GM18520 (cell line): ENCODE data around the gene PPP6R3.

ENCODE experiments used
- ATAC-seq: cut with Tn5 transposase; IDR thresholded peaks from one replicate; pipeline ENCODE4 v1.9.1; 2021; ENCODE audit not compliant: unreplicated experiment

PPP6R3 gene

DNA sequence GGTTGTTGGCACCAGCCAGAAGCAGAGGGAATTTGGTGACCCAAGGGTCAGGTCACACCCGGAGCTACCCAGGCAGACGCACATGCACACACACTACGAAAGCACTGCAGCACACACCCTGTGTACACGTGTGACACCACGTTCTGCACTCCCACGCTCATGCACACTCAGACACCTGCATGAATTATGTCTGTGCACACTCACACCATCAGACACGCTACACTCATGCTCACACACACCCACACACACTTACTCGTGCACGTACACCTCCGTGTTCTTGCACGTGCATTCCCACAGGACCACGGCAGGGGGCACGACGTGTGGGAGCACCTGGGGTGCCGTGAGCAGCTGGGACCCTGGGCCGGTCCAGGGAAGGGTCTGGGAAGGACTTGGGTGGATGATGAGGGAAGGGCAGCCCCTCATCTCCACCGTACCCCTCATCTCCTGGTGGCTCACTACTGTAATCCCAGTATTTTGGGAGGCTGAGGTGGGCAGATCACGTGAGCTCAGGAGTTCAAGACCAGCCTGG, 203.0 kb downstream of the PPP6R3 start:
- ATAC-seq = no peak

DNA sequence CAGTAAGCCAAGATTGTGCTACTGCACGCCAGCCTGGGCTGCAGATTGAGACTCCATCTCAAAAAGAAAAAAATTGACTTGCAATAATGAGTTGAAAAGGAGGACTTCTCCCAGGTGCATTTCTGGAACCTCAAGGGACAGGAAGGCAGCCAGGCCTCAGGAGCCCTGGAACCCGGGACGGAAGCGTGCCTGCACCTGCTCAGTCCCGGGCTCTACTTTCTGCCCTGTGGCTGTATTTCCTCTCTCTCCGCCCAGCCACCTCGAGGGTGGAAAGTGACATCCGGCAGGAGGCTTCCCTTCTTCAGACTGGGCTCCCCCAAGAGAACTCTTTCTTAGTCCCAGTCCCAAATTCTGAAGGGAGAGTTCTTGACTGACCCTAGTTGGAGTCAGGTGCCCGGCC, 203.6 kb downstream of the PPP6R3 start:
- ATAC-seq = no peak

DNA sequence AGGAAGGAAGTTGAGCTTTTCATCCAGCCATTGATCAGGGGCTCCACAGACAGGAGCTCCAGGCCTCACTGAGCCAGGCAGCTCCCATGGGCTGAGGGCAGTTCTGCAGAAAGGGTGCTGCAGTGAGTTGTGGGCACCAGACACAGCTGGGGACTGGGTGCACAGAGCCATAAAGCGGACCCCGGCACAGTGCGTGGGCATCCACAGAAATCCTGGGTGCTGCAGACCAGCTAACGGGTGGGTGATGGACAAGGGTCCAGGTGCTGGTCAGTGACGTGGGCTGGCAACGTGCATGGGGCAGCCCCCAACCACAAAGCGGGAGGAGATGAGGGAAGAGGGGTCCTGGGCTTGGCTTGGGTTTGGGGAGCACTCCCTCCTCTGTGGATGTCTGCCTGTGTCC, 204.4 kb downstream of the PPP6R3 start:
- ATAC-seq = no peak
